Measurements from ENCODE around the gene MICA. TPM values are rescaled to one million over a fixed set of nuclear protein-coding genes. Genes with fewer than 3 reads are reported as not detected.

MICA gene
- polyA plus RNA-seq, 2 of the 4 experiments (the other 2 are of a cell fraction), result 20.5 to 22.8 TPM

- H3K9me3 ChIP-seq, result no peaks in the 10 kb centered on the region
- ChIA-PET POLR2A (no interaction called here), CTCF (interaction anchor here (0.9 to 4.8 kb wide), 19 partner anchors 11 to 229 kb away, joined by 3 to 72 read pairs (median 5); partner anchors contain the start of gene PSORS1C2)
- H3K27ac ChIP-seq, result no peak overlapping the region
- DNase-seq (ENCODE audit: low read depth in 1 of 2, low spot score in 1 of 2) (no peak), ATAC-seq (no peak), FAIRE-seq (no peak)
- WGBS (ENCODE audit: missing lambda C conversion rate), result 54% methylated on average over 5 of the region's 5 CpGs
- no peak overlapping the region for H3K4me3 ChIP-seq
- TF ChIP-seq RFX5 (IDR thresholded peaks at IDR 0.05), result no peak
- no peak for TF ChIP-seq EHF (CRISPR knock-in tag; IDR thresholded peaks at IDR 0.05)
- TF ChIP-seq CHD4 (IDR thresholded peaks at IDR 0.05; ENCODE audit: borderline replicate concordance), result no peak
- no peak for TF ChIP-seq CBX2 (IDR thresholded peaks at IDR 0.05; ENCODE audit: borderline replicate concordance, low read depth)
- TF ChIP-seq ELK1 (IDR thresholded peaks at IDR 0.05; ENCODE audit: low read depth, low read length), result no peak
- TF ChIP-seq MYC (IDR thresholded peaks at IDR 0.05; ENCODE audit: borderline replicate concordance, low read length), result no peak
- no peak for TF ChIP-seq BHLHE40 (IDR thresholded peaks at IDR 0.05; ENCODE audit: low read depth, low read length)
- TF ChIP-seq SMC3 (IDR thresholded peaks at IDR 0.05), result no peak
- no peak for TF ChIP-seq RARB (CRISPR knock-in tag; IDR thresholded peaks at IDR 0.05)
- TF ChIP-seq TFCP2L1 (CRISPR knock-in tag; IDR thresholded peaks at IDR 0.05), result no peak
- no peak for TF ChIP-seq POLR2A (IDR thresholded peaks at IDR 0.05; ENCODE audit: low read length)
- TF ChIP-seq JUNB (IDR thresholded peaks at IDR 0.05), result no peak
- no peak overlapping the region for H3K4me2 ChIP-seq
- no peaks in the 10 kb centered on the region for H3K4me1 ChIP-seq
Observed at GRCh38 chr6:31365864-31366263, 37.5 kb upstream of the MICA start.

- ChIA-PET POLR2A (interaction anchor here (1.1 kb wide), 1 partner anchor 170 kb away, joined by 5 read pairs; no protein-coding TSS in a partner anchor), CTCF (interaction anchor here (0.6 to 4.8 kb wide), 59 partner anchors 10 to 532 kb away, joined by 3 to 72 read pairs (median 4); partner anchors contain the start of genes PSORS1C2 and TCF19)
- Histone ChIP-seq H3K4me1 (no peaks in the 10 kb centered on the region), H3K9me3 (peaks cover 2% of the 10 kb centered on the region; the same call in 2 of the 3 replicates), H3K4me3 (peak overlapping the region; percentile 40), H3K27ac (no peak overlapping the region), H3K4me2 (peak overlapping the region; percentile 91)
- no peak for TF ChIP-seq BCL3 (IDR thresholded peaks at IDR 0.05)
- no peak for TF ChIP-seq HOXA7 (CRISPR knock-in tag; IDR thresholded peaks at IDR 0.05)
- TF ChIP-seq CTCF (IDR thresholded peaks at IDR 0.05), result peak; percentile 84
- peak; percentile 86 to 89 for TF ChIP-seq RAD21 (conservative IDR thresholded peaks at IDR 0.05 in 1 of 2, IDR thresholded peaks at IDR 0.05 in 1 of 2)
- TF ChIP-seq SMC3 (IDR thresholded peaks at IDR 0.05), result peak; percentile 82
- TF ChIP-seq CBX8 (IDR thresholded peaks at IDR 0.05), result no peak
- TF ChIP-seq RCOR1 (IDR thresholded peaks at IDR 0.05; ENCODE audit: low read depth, low read length), result no peak
- no peak for TF ChIP-seq MAFK (IDR thresholded peaks at IDR 0.05; ENCODE audit: partially characterized antibody)
- 3% methylated on average over 12 of the region's 30 CpGs for WGBS (ENCODE audit: missing lambda C conversion rate)
- FAIRE-seq, result no peak
- DNase-seq (ENCODE audit: low read depth in 1 of 2, low spot score in 1 of 2), result peak; percentile 78 to 84
- peak; percentile 99 to 100 for ATAC-seq
Observed at GRCh38 chr6:31366693-31367470, 36.5 kb upstream of the MICA start.

- CTCF ChIA-PET, result interaction anchor here (1.0 to 4.8 kb wide), 2 partner anchors 223 to 231 kb away, joined by 3 to 30 read pairs; partner anchors contain the start of gene PSORS1C2
Observed at GRCh38 chr6:31368461-31368860, 34.9 kb upstream of the MICA start.

More at GRCh38 chr6:31368461-31368860, 34.9 kb upstream of the MICA start:
- Histone ChIP-seq H3K4me2 (no peak overlapping the region), H3K27ac (no peak overlapping the region), H3K4me1 (no peaks in the 10 kb centered on the region), H3K9me3 (peaks cover 4% of the 10 kb centered on the region; the same call in 2 of the 3 replicates), H3K4me3 (no peak overlapping the region)
- TF ChIP-seq HDAC2 (IDR thresholded peaks at IDR 0.05) (no peak), HOXA7 (CRISPR knock-in tag; IDR thresholded peaks at IDR 0.05) (no peak), CTCF (IDR thresholded peaks at IDR 0.05) (no peak), PHF8 (IDR thresholded peaks at IDR 0.05; ENCODE audit: borderline replicate concordance, low read depth) (no peak), BHLHE40 (IDR thresholded peaks at IDR 0.05; ENCODE audit: low read depth, low read length) (no peak), PBX3 (IDR thresholded peaks at IDR 0.05) (no peak), ATOH8 (CRISPR knock-in tag; IDR thresholded peaks at IDR 0.05; ENCODE audit: low read depth) (no peak), HOXB13 (CRISPR knock-in tag; IDR thresholded peaks at IDR 0.05; ENCODE audit: low read depth) (no peak), POLR2A (IDR thresholded peaks at IDR 0.05; ENCODE audit: low read length) (no peak)
- ATAC-seq (no peak), FAIRE-seq (no peak), DNase-seq (ENCODE audit: low read depth in 1 of 2, low spot score in 1 of 2) (no peak)
- POLR2A ChIA-PET, result no interaction called here
- WGBS (ENCODE audit: missing lambda C conversion rate), result 49% methylated on average over 2 of the region's 2 CpGs
